Skin epidermis (tissue), 12 donors: ENCODE data around the gene SALL1.

Experiments
- H3K27ac ChIP-seq, 21 experiments: fragments of 200-600 bp; sonication (generic) in 11 of 21; one replicate each; pipeline ENCODE4 v1.5.0; 2020; ENCODE audit warnings: mild to moderate bottlenecking in 3 of 21, inconsistent platforms in 2 of 21, moderate library complexity in 2 of 21
- H3K4me3 ChIP-seq, 7 experiments: fragments of 200-600 bp; sonication (generic) in 2 of 7; one replicate each; pipeline ENCODE4 v1.5.0; 2020; ENCODE audit warnings: inconsistent platforms in 2 of 7, mild to moderate bottlenecking in 2 of 7, moderate library complexity in 1 of 7

Gene SALL1

GRCh38 chr16:51159296-51159695 is 8.2 kb upstream of the SALL1 start:
- Histone ChIP-seq H3K4me3 (no peak overlapping the region), H3K27ac (no peak overlapping the region)

GRCh38 chr16:51157698-51158097 is 6.6 kb upstream of the SALL1 start:
- no peak overlapping the region for H3K4me3 ChIP-seq
- no peak overlapping the region for H3K27ac ChIP-seq

GRCh38 chr16:51156807-51157200 is 5.7 kb upstream of the SALL1 start:
- Histone ChIP-seq H3K27ac (no peak overlapping the region), H3K4me3 (no peak overlapping the region)

- H3K4me3 ChIP-seq = peak overlapping the region in 2 of 7 experiments; percentile 8 to 13
- no peak overlapping the region for H3K27ac ChIP-seq
These were observed 5.0 kb upstream of the SALL1 start for GRCh38 chr16:51155820-51156806.

GRCh38 chr16:51155199-51155607 is 4.1 kb upstream of the SALL1 start:
- Histone ChIP-seq H3K27ac (no peak overlapping the region), H3K4me3 (peak overlapping the region in 2 of 7 experiments; percentile 3 to 11)

GRCh38 chr16:51154271-51155171 is 3.5 kb upstream of the SALL1 start:
- H3K4me3 ChIP-seq = peak overlapping the region in 2 of 7 experiments; percentile 3 to 11
- H3K27ac ChIP-seq = no peak overlapping the region

GRCh38 chr16:51153577-51154031 is 2.5 kb upstream of the SALL1 start:
- Histone ChIP-seq H3K27ac (no peak overlapping the region), H3K4me3 (no peak overlapping the region)

GRCh38 chr16:51152691-51153576 is 1.9 kb upstream of the SALL1 start:
- H3K4me3 ChIP-seq = peak overlapping the region; percentile 3 to 37 (median 33)
- H3K27ac ChIP-seq = peak overlapping the region in 5 of 21 experiments; percentile 11 to 74 (median 63)

GRCh38 chr16:51151961-51152663 is 1.0 kb upstream of the SALL1 start:
- Histone ChIP-seq H3K4me3 (peak overlapping the region; percentile 14 to 37 (median 33)), H3K27ac (peak overlapping the region in 9 of 21 experiments; percentile 35 to 74 (median 53))

GRCh38 chr16:51151435-51151960 is 428 bp upstream of the SALL1 start:
- peak overlapping the region; percentile 14 to 37 (median 33) for H3K4me3 ChIP-seq
- H3K27ac ChIP-seq = peak overlapping the region in 9 of 21 experiments; percentile 26 to 74 (median 53)

GRCh38 chr16:51150165-51150887 is 744 bp downstream of the SALL1 start:
- H3K4me3 ChIP-seq = peak overlapping the region; percentile 1 to 37 (median 33)
- peak overlapping the region in 7 of 21 experiments; percentile 15 to 81 (median 59) for H3K27ac ChIP-seq

- peak overlapping the region in 1 of 21 experiments; percentile 50 for H3K27ac ChIP-seq
- H3K4me3 ChIP-seq = peak overlapping the region in 3 of 7 experiments; percentile 33 to 37 (median 35)
These were observed 1.3 kb downstream of the SALL1 start for GRCh38 chr16:51149721-51150164.

GRCh38 chr16:51149251-51149661 is 1.8 kb downstream of the SALL1 start:
- Histone ChIP-seq H3K27ac (peak overlapping the region in 1 of 21 experiments; percentile 50), H3K4me3 (no peak overlapping the region)

GRCh38 chr16:51148678-51149228 is 2.3 kb downstream of the SALL1 start:
- H3K4me3 ChIP-seq = no peak overlapping the region
- H3K27ac ChIP-seq = no peak overlapping the region

GRCh38 chr16:51147776-51148677 is 3.0 kb downstream of the SALL1 start:
- H3K27ac ChIP-seq = no peak overlapping the region
- no peak overlapping the region for H3K4me3 ChIP-seq
